ENCODE measurements around the gene HAP1.
A peak's percentile ranks its signal among the peaks of the same experiment; 100 is the strongest.

The HAP1 gene

GRCh38 chr17:41773190-41773588 lies 38.7 kb upstream of the HAP1 start (continued):
- TF ChIP-seq KLF1 (tag by site-specific recombination; IDR thresholded peaks at IDR 0.05): peak; percentile 53
- no peak for TF ChIP-seq ZNF404 (tag by site-specific recombination; IDR thresholded peaks at IDR 0.05)
- TF ChIP-seq ZNF530 (tag by site-specific recombination; IDR thresholded peaks at IDR 0.05; ENCODE audit: low read depth): no peak
- TF ChIP-seq IKZF3 (tag by site-specific recombination; IDR thresholded peaks at IDR 0.05): 0 out of 2 replicates have a peak, but pooled peaks have one; percentile 28
- TF ChIP-seq PRDM6 (tag by site-specific recombination; IDR thresholded peaks at IDR 0.05): no peak
- no peak for TF ChIP-seq ZNF248 (tag by site-specific recombination; IDR thresholded peaks at IDR 0.05)
- TF ChIP-seq ZNF354C (tag by site-specific recombination; IDR thresholded peaks at IDR 0.05; ENCODE audit: borderline replicate concordance, low read depth): no peak
- TF ChIP-seq ZNF514 (tag by site-specific recombination; IDR thresholded peaks at IDR 0.05): no peak
- peak; percentile 65 for TF ChIP-seq ZNF600 (tag by site-specific recombination; IDR thresholded peaks at IDR 0.05)
- no peak for TF ChIP-seq KLF7 (tag by site-specific recombination; IDR thresholded peaks at IDR 0.05; ENCODE audit: borderline replicate concordance)
- TF ChIP-seq ZEB2 (tag by site-specific recombination; IDR thresholded peaks at IDR 0.05): 0 out of 2 replicates have a peak, but pooled peaks have one; percentile 32
- TF ChIP-seq ZBTB20 (tag by site-specific recombination; IDR thresholded peaks at IDR 0.05): 0 out of 2 replicates have a peak, but pooled peaks have one; percentile 39
- peak; percentile 49; the same call in 1 of the 2 replicates for TF ChIP-seq ZBTB48 (tag by site-specific recombination; IDR thresholded peaks at IDR 0.05)
- TF ChIP-seq SP2 (tag by site-specific recombination; IDR thresholded peaks at IDR 0.05): 0 out of 2 replicates have a peak, but pooled peaks have one; percentile 23
- no peak for TF ChIP-seq ZFHX2 (tag by site-specific recombination; conservative IDR thresholded peaks at IDR 0.05)
- no peak for TF ChIP-seq PBX3 (CRISPR knock-in tag; IDR thresholded peaks at IDR 0.05)
- TF ChIP-seq ZNF211 (tag by site-specific recombination; IDR thresholded peaks at IDR 0.05; ENCODE audit: low read depth): no peak
- no peak for TF ChIP-seq ZFP41 (tag by site-specific recombination; IDR thresholded peaks at IDR 0.05; ENCODE audit: borderline replicate concordance)

- no peak overlapping the region for H3K27ac ChIP-seq (ENCODE audit: extremely low read depth, low read depth, low read length)
- CTCF ChIA-PET: interaction anchor here (1.3 to 6.4 kb wide), 3 partner anchors 8 to 39 kb away, joined by 3 to 48 read pairs (median 6); partner anchors contain the start of genes JUP and P3H4
- no peak for TF ChIP-seq ZNF146 (tag by site-specific recombination; IDR thresholded peaks at IDR 0.05)
- no peak for TF ChIP-seq SCRT2 (tag by site-specific recombination; IDR thresholded peaks at IDR 0.05)
- no peak for TF ChIP-seq ZNF555 (tag by site-specific recombination; conservative IDR thresholded peaks at IDR 0.05)
- TF ChIP-seq IKZF3 (tag by site-specific recombination; IDR thresholded peaks at IDR 0.05): no peak
- TF ChIP-seq ZNF518A (tag by site-specific recombination; conservative IDR thresholded peaks at IDR 0.05; ENCODE audit: low read depth): no peak
- no peak for TF ChIP-seq SP3 (tag by site-specific recombination; IDR thresholded peaks at IDR 0.05)
- TF ChIP-seq ZNF335 (tag by site-specific recombination; conservative IDR thresholded peaks at IDR 0.05): no peak
- TF ChIP-seq TCF7L2 (IDR thresholded peaks at IDR 0.05; ENCODE audit: borderline replicate concordance, low read depth, low read length): no peak
- no peak for TF ChIP-seq ZNF169 (tag by site-specific recombination; IDR thresholded peaks at IDR 0.05)
- no peak for TF ChIP-seq ZNF341 (tag by site-specific recombination; IDR thresholded peaks at IDR 0.05; ENCODE audit: low read depth)
- TF ChIP-seq ZNF521 (tag by site-specific recombination; IDR thresholded peaks at IDR 0.05): no peak
- no peak for TF ChIP-seq ZNF513 (tag by site-specific recombination; IDR thresholded peaks at IDR 0.05)
These were observed 38.2 kb upstream of the HAP1 start for GRCh38 chr17:41772586-41773189.

More at GRCh38 chr17:41772586-41773189, 38.2 kb upstream of the HAP1 start:
- Histone ChIP-seq H3K36me3 (ENCODE audit: control insufficient read depth in 2 of 2, insufficient read depth in 1 of 2, low read length in 2 of 2) (peaks cover 11 to 81% of the 10 kb centered on the region in 2 experiments; a peak in 2 of 3 replicates), H3K4me1 (ENCODE audit: control insufficient read depth, insufficient read depth, low read length) (peaks cover 11% of the 10 kb centered on the region), H3K4me3 (ENCODE audit: low read depth, low read length) (no peak overlapping the region), H3K9me3 (ENCODE audit: control insufficient read depth, insufficient read depth, low read depth, low read length) (no peaks in the 10 kb centered on the region)
- POLR2A ChIA-PET: interaction anchor here (0.6 to 4.5 kb wide), 8 partner anchors 8 to 84 kb away, joined by 3 to 60 read pairs (median 5); partner anchors contain the start of genes FKBP10, HAP1 and JUP

Data from HEK293 (cell line).